Caco-2 (cell line): ENCODE measurements around the gene LIMS2. TPM values are rescaled to one million over a fixed set of nuclear protein-coding genes. Genes with fewer than 3 reads are reported as not detected.
A peak's percentile ranks its signal among the peaks of the same experiment; 100 is the strongest.

Experiments used
- BruUV-seq: library from RNA; stranded (reverse); fragments of 400-500 nt; replicated peaks from 2 replicates; lab custom pipeline; 2021; lab: Mats Ljungman, UMichigan
- CTCF ChIA-PET: fragments of 300-600 bp; sonication (Branson Sonifier 250); formaldehyde crosslinking; loops from one replicate; lab custom pipeline; 2022; ENCODE audit warnings: antibody characterized with exemption; lab: Charles Lee
- POLR2A ChIA-PET: fragments of 300-600 bp; sonication (Branson Sonifier 250); formaldehyde crosslinking; loops from one replicate; lab custom pipeline; 2022; ENCODE audit warnings: antibody characterized with exemption; lab: Charles Lee
- DNase-seq, 2 experiments: peaks; one replicate each; pipeline versions ENCODE4 v3.0.0 to v3.0.0-alpha.2; 2020 to 2022
- H3K27me3 ChIP-seq: replicated peaks from 2 replicates; pipeline ENCODE4 v1.6.0; 2011; ENCODE audit warnings: low read length; ENCODE audit not compliant: control insufficient read depth, insufficient read depth
- H3K36me3 ChIP-seq: 2 replicates; pipeline ENCODE4 v1.5.1; 2011; ENCODE audit warnings: low read length; ENCODE audit not compliant: control insufficient read depth, insufficient read depth
- H3K4me1 ChIP-seq: fragments of 250-450 bp; sonication (Bioruptor Pico); 2 replicates; pipeline ENCODE4 v1.5.1; 2020; ENCODE audit warnings: mild to moderate bottlenecking
- H3K4me3 ChIP-seq: 2 replicates; pipeline ENCODE4 v1.5.1; 2011; ENCODE audit warnings: low read depth, mild to moderate bottlenecking, control low read depth, low read length
- H3K9me3 ChIP-seq: fragments of 250-450 bp; sonication (Bioruptor Pico); 2 replicates; pipeline ENCODE4 v1.5.1; 2020; ENCODE audit warnings: mild to moderate bottlenecking, moderate library complexity
- H3K27ac Mint-ChIP-seq: one replicate; pipeline ENCODE4 v1.8.0; 2022; ENCODE audit warnings: mixed read lengths; ENCODE audit not compliant: unreplicated experiment
- H3K27me3 Mint-ChIP-seq: one replicate; pipeline ENCODE4 v1.8.0; 2022; ENCODE audit warnings: mixed read lengths; ENCODE audit not compliant: insufficient read depth, unreplicated experiment
- H3K36me3 Mint-ChIP-seq: one replicate; pipeline ENCODE4 v1.8.0; 2022; ENCODE audit warnings: mild to moderate bottlenecking, mixed read lengths; ENCODE audit not compliant: insufficient read depth, unreplicated experiment
- H3K4me1 Mint-ChIP-seq: one replicate; pipeline ENCODE4 v1.8.0; 2022; ENCODE audit warnings: low read depth, mixed read lengths; ENCODE audit not compliant: unreplicated experiment
- H3K4me3 Mint-ChIP-seq: one replicate; pipeline ENCODE4 v1.8.0; 2022; ENCODE audit warnings: mild to moderate bottlenecking, moderate library complexity, mixed read lengths; ENCODE audit not compliant: unreplicated experiment
- H3K9me3 Mint-ChIP-seq: one replicate; pipeline ENCODE4 v1.8.0; 2022; ENCODE audit warnings: mixed read lengths; ENCODE audit not compliant: unreplicated experiment
- CTCF ChIP-seq, 2 experiments: fragments of 200-600 bp in 1 of 2; IDR thresholded peaks; 1 replicate in 1 of 2; 2 replicates in 1 of 2; pipeline versions ENCODE4 v1.5.1 to v1.8.0; 2011 to 2022; ENCODE audit warnings: antibody characterized with exemption in 1 of 2, control low read depth in 1 of 2, inconsistent platforms in 1 of 2, low read depth in 1 of 2, low read length in 1 of 2, mild to moderate bottlenecking in 1 of 2, moderate library complexity in 1 of 2; ENCODE audit not compliant: insufficient read depth in 1 of 2, severe bottlenecking in 1 of 2, unreplicated experiment in 1 of 2
- intact Hi-C: fragments of 100-400 bp; cut with micrococcal nuclease; formaldehyde crosslinking; loops from one replicate; pipeline ENCODE4 v1.10.0; 2022; ENCODE audit not compliant: unreplicated experiment
- total RNA-seq: library from RNA; stranded (reverse); gene quantifications from 2 replicates; pipeline ENCODE4 v1.2.3, GENCODE V29; 2022

Gene LIMS2
- total RNA-seq, 1 experiment from 2014 or later: 10.0 TPM

GRCh38 chr2:127606625-127607398 lies 68.5 kb downstream of the LIMS2 start:
- no peak overlapping the region for H3K4me3 Mint-ChIP-seq
- DNase-seq: peak in 1 of 2 experiments; percentile 17
- H3K36me3 Mint-ChIP-seq: peaks cover 5% of the 10 kb centered on the region
- H3K27me3 ChIP-seq: no peaks in the 10 kb centered on the region
- 0 out of 2 replicates have a peak, but pooled peaks cover 2% of the 10 kb centered on the region for H3K9me3 ChIP-seq
- no peaks in the 10 kb centered on the region for H3K4me1 Mint-ChIP-seq
- no TSS peak for BruUV-seq
- H3K27me3 Mint-ChIP-seq: no peaks in the 10 kb centered on the region
- H3K9me3 Mint-ChIP-seq: peaks cover 6% of the 10 kb centered on the region
- no peak for TF ChIP-seq CTCF (IDR thresholded peaks at IDR 0.05; ENCODE audit: insufficient read depth in 1 of 2, low read depth in 1 of 2, low read length in 1 of 2, severe bottlenecking in 1 of 2, unreplicated experiment in 1 of 2)
- no peak overlapping the region for H3K27ac Mint-ChIP-seq
- intact Hi-C loops: no loop called here
- no peak overlapping the region for H3K4me3 ChIP-seq
- POLR2A ChIA-PET: no interaction called here
- H3K36me3 ChIP-seq: no peaks in the 10 kb centered on the region
- CTCF ChIA-PET: interaction anchor here (0.6 to 1.1 kb wide), 2 partner anchors 15 to 16 kb away, joined by 3 read pairs; no protein-coding TSS in a partner anchor
- H3K4me1 ChIP-seq: no peaks in the 10 kb centered on the region

- Mint-ChIP-seq H3K9me3 (peaks cover 8% of the 10 kb centered on the region), H3K4me3 (no peak overlapping the region), H3K27me3 (no peaks in the 10 kb centered on the region), H3K4me1 (no peaks in the 10 kb centered on the region), H3K36me3 (peaks cover 5% of the 10 kb centered on the region), H3K27ac (no peak overlapping the region)
- Histone ChIP-seq H3K4me1 (no peaks in the 10 kb centered on the region), H3K4me3 (no peak overlapping the region), H3K36me3 (no peaks in the 10 kb centered on the region), H3K27me3 (no peaks in the 10 kb centered on the region), H3K9me3 (0 out of 2 replicates have a peak, but pooled peaks cover 5% of the 10 kb centered on the region)
- no peak for TF ChIP-seq CTCF (IDR thresholded peaks at IDR 0.05; ENCODE audit: insufficient read depth in 1 of 2, low read depth in 1 of 2, low read length in 1 of 2, severe bottlenecking in 1 of 2, unreplicated experiment in 1 of 2)
- intact Hi-C loops: no loop called here
- POLR2A ChIA-PET: no interaction called here
- no TSS peak for BruUV-seq
- CTCF ChIA-PET: interaction anchor here (1.1 kb wide), 1 partner anchor 15 kb away, joined by 3 read pairs; no protein-coding TSS in a partner anchor
- DNase-seq: no peak
Observed at GRCh38 chr2:127605691-127606263, 69.6 kb downstream of the LIMS2 start.

GRCh38 chr2:127604986-127605385 lies 70.3 kb downstream of the LIMS2 start:
- no peak overlapping the region for H3K27ac Mint-ChIP-seq
- no peaks in the 10 kb centered on the region for H3K36me3 ChIP-seq
- ChIA-PET POLR2A (interaction anchor here (0.5 kb wide), 1 partner anchor 193 kb away, joined by 4 read pairs; no protein-coding TSS in a partner anchor), CTCF (no interaction called here)
- H3K4me3 ChIP-seq: no peak overlapping the region
- no peaks in the 10 kb centered on the region for H3K4me1 ChIP-seq
- DNase-seq: peak in 1 of 2 experiments; percentile 10
- no peak for TF ChIP-seq CTCF (IDR thresholded peaks at IDR 0.05; ENCODE audit: insufficient read depth in 1 of 2, low read depth in 1 of 2, low read length in 1 of 2, severe bottlenecking in 1 of 2, unreplicated experiment in 1 of 2)
- BruUV-seq: no TSS peak
- H3K4me1 Mint-ChIP-seq: no peaks in the 10 kb centered on the region
- no peaks in the 10 kb centered on the region for H3K27me3 ChIP-seq
- no peaks in the 10 kb centered on the region for H3K27me3 Mint-ChIP-seq
- H3K4me3 Mint-ChIP-seq: no peak overlapping the region
- intact Hi-C loops: no loop called here
- peaks cover 5% of the 10 kb centered on the region for H3K36me3 Mint-ChIP-seq
- H3K9me3 ChIP-seq: 0 out of 2 replicates have a peak, but pooled peaks cover 5% of the 10 kb centered on the region
- H3K9me3 Mint-ChIP-seq: peaks cover 8% of the 10 kb centered on the region
